Measurements from ENCODE around the gene TRAPPC12. TPM values are rescaled to one million over a fixed set of nuclear protein-coding genes. Genes with fewer than 3 reads are reported as not detected.

Gene TRAPPC12
- total RNA-seq, 1 donor = 67.0 TPM

GRCh38 chr2:3405307-3405706, 25.8 kb downstream of the TRAPPC12 start:
- peaks cover 36% of the 10 kb centered on the region for H3K79me2 ChIP-seq (ENCODE audit: insufficient read depth, low read length)
- H3K4me2 ChIP-seq (ENCODE audit: insufficient read depth, low read length) = no peak overlapping the region
- H3K36me3 ChIP-seq (ENCODE audit: insufficient read depth, low read length) = peaks cover 24% of the 10 kb centered on the region

GRCh38 chr2:3405876-3406275, 26.4 kb downstream of the TRAPPC12 start:
- no peak overlapping the region for H3K4me2 ChIP-seq (ENCODE audit: insufficient read depth, low read length)
- no peak overlapping the region for H2AFZ ChIP-seq (ENCODE audit: low read length)
- no peak for DNase-seq (ENCODE audit: insufficient read length, low spot score, missing footprints)
- H3K27me3 ChIP-seq (ENCODE audit: insufficient read depth, low read length) = no peaks in the 10 kb centered on the region
- H3K27ac ChIP-seq (ENCODE audit: low read depth, low read length) = no peak overlapping the region
- no peak for TF ChIP-seq CTCF (IDR thresholded peaks at IDR 0.05; ENCODE audit: extremely low read depth, low read depth, low read length)
- H3K9me3 ChIP-seq (ENCODE audit: low read depth, low read length) = no peaks in the 10 kb centered on the region
- no peaks in the 10 kb centered on the region for H3K4me1 ChIP-seq (ENCODE audit: insufficient read depth, low read length)
- H4K20me1 ChIP-seq (ENCODE audit: insufficient read depth, low read length) = no peaks in the 10 kb centered on the region
- H3K36me3 ChIP-seq (ENCODE audit: insufficient read depth, low read length) = peaks cover 24% of the 10 kb centered on the region
- peaks cover 35% of the 10 kb centered on the region for H3K79me2 ChIP-seq (ENCODE audit: insufficient read depth, low read length)
- no peak overlapping the region for H3K4me3 ChIP-seq (ENCODE audit: insufficient read depth, low read length)

More at GRCh38 chr2:3405307-3405706, 25.8 kb downstream of the TRAPPC12 start:
- Histone ChIP-seq H4K20me1 (ENCODE audit: insufficient read depth, low read length) (no peaks in the 10 kb centered on the region), H3K27me3 (ENCODE audit: insufficient read depth, low read length) (no peaks in the 10 kb centered on the region), H2AFZ (ENCODE audit: low read length) (no peak overlapping the region), H3K4me3 (ENCODE audit: insufficient read depth, low read length) (no peak overlapping the region), H3K27ac (ENCODE audit: low read depth, low read length) (no peak overlapping the region), H3K9me3 (ENCODE audit: low read depth, low read length) (no peaks in the 10 kb centered on the region), H3K4me1 (ENCODE audit: insufficient read depth, low read length) (no peaks in the 10 kb centered on the region)
- TF ChIP-seq CTCF (IDR thresholded peaks at IDR 0.05; ENCODE audit: extremely low read depth, low read depth, low read length) = no peak
- DNase-seq (ENCODE audit: insufficient read length, low spot score, missing footprints) = no peak

- H3K27ac ChIP-seq (ENCODE audit: low read depth, low read length) = no peak overlapping the region
- no peak overlapping the region for H3K4me2 ChIP-seq (ENCODE audit: insufficient read depth, low read length)
- no peak for DNase-seq (ENCODE audit: insufficient read length, low spot score, missing footprints)
- no peak for TF ChIP-seq CTCF (IDR thresholded peaks at IDR 0.05; ENCODE audit: extremely low read depth, low read depth, low read length)
- H3K27me3 ChIP-seq (ENCODE audit: insufficient read depth, low read length) = no peaks in the 10 kb centered on the region
- H4K20me1 ChIP-seq (ENCODE audit: insufficient read depth, low read length) = no peaks in the 10 kb centered on the region
- H3K79me2 ChIP-seq (ENCODE audit: insufficient read depth, low read length) = peaks cover 37% of the 10 kb centered on the region
- H3K9me3 ChIP-seq (ENCODE audit: low read depth, low read length) = no peaks in the 10 kb centered on the region
- no peaks in the 10 kb centered on the region for H3K4me1 ChIP-seq (ENCODE audit: insufficient read depth, low read length)
- H3K36me3 ChIP-seq (ENCODE audit: insufficient read depth, low read length) = peaks cover 24% of the 10 kb centered on the region
- no peak overlapping the region for H3K4me3 ChIP-seq (ENCODE audit: insufficient read depth, low read length)
- no peak overlapping the region for H2AFZ ChIP-seq (ENCODE audit: low read length)
These were observed 27.0 kb downstream of the TRAPPC12 start for GRCh38 chr2:3406501-3406900.

- no peak for TF ChIP-seq CTCF (IDR thresholded peaks at IDR 0.05; ENCODE audit: extremely low read depth, low read depth, low read length)
These were observed 29.3 kb downstream of the TRAPPC12 start for GRCh38 chr2:3408781-3409180.

More at GRCh38 chr2:3408781-3409180, 29.3 kb downstream of the TRAPPC12 start:
- Histone ChIP-seq H3K4me3 (ENCODE audit: insufficient read depth, low read length) (no peak overlapping the region), H3K79me2 (ENCODE audit: insufficient read depth, low read length) (peaks cover 38% of the 10 kb centered on the region), H3K27me3 (ENCODE audit: insufficient read depth, low read length) (no peaks in the 10 kb centered on the region), H3K4me2 (ENCODE audit: insufficient read depth, low read length) (no peak overlapping the region), H3K9me3 (ENCODE audit: low read depth, low read length) (no peaks in the 10 kb centered on the region), H3K27ac (ENCODE audit: low read depth, low read length) (no peak overlapping the region), H3K36me3 (ENCODE audit: insufficient read depth, low read length) (peaks cover 19% of the 10 kb centered on the region), H4K20me1 (ENCODE audit: insufficient read depth, low read length) (peaks cover 4% of the 10 kb centered on the region), H2AFZ (ENCODE audit: low read length) (no peak overlapping the region), H3K4me1 (ENCODE audit: insufficient read depth, low read length) (no peaks in the 10 kb centered on the region)
- DNase-seq (ENCODE audit: insufficient read length, low spot score, missing footprints) = no peak
